ENCODE results near the gene POFUT1. TPM values are rescaled to one million over a fixed set of nuclear protein-coding genes. Genes with fewer than 3 reads are reported as not detected.

The POFUT1 gene
- polyA plus RNA-seq, 1 donor (not counting 4 experiments of a cell fraction or from before 2014, with no cell fraction given) = 25.1 TPM

- Histone ChIP-seq H3K9me1 (ENCODE audit: control insufficient read depth, extremely low read depth, insufficient read depth, low read length) (no peaks in the 10 kb centered on the region), H3K4me1 (ENCODE audit: control insufficient read depth, extremely low read depth, insufficient read depth, low read length) (peaks cover 55% of the 10 kb centered on the region), H4K20me1 (ENCODE audit: control insufficient read depth, extremely low read depth, insufficient read depth, low read length) (peaks cover 2% of the 10 kb centered on the region), H3K9me3 (ENCODE audit: control insufficient read depth, low read depth, low read length) (no peaks in the 10 kb centered on the region), H3K27ac (ENCODE audit: control insufficient read depth, insufficient read depth, low read length) (peak overlapping the region; percentile 95), H3K4me3 (ENCODE audit: control insufficient read depth in 2 of 3, extremely low read depth in 1 of 3, insufficient read depth in 2 of 3, low read depth in 1 of 3, low read length in 3 of 3) (peak overlapping the region in 2 of 3 experiments; percentile 6 to 26), H3K4me2 (ENCODE audit: control insufficient read depth, extremely low read depth, insufficient read depth, low read depth, low read length) (peak overlapping the region; percentile 95), H3K79me2 (ENCODE audit: control insufficient read depth, insufficient read depth, low read length) (peaks cover 82% of the 10 kb centered on the region), H3K27me3 (ENCODE audit: control insufficient read depth, extremely low read depth, insufficient read depth, low read length) (no peaks in the 10 kb centered on the region), H3K9ac (ENCODE audit: control insufficient read depth, extremely low read depth, insufficient read depth, low read length) (peak overlapping the region; percentile 96), H3K36me3 (ENCODE audit: control insufficient read depth in 2 of 2, extremely low read depth in 1 of 2, insufficient read depth in 2 of 2, low read length in 2 of 2) (peaks cover 17 to 26% of the 10 kb centered on the region in 2 experiments), H2AFZ (ENCODE audit: control insufficient read depth, low read length) (no peak overlapping the region)
- dilution Hi-C loops (cut with MboI; ENCODE audit: extremely low pct_ligation_motif_present, low sequenced_read_pairs) = no loop called here
- no peak for DNase-seq (ENCODE audit: low read depth, low spot score)
- TF ChIP-seq CTCF (optimal IDR thresholded peaks at IDR 0.05 in 1 of 3, IDR thresholded peaks at IDR 0.05 in 1 of 3, conservative IDR thresholded peaks at IDR 0.05 in 1 of 3; ENCODE audit: extremely low read depth in 1 of 3, insufficient read depth in 2 of 3, low read length in 3 of 3) = no peak
- TF ChIP-seq EZH2 (IDR thresholded peaks at IDR 0.05; ENCODE audit: low read length) = no peak
- peak; percentile 51 for FAIRE-seq
Observed at GRCh38 chr20:32203356-32204204, 4.1 kb upstream of the POFUT1 start.

GRCh38 chr20:32204205-32205109, 3.2 kb upstream of the POFUT1 start:
- peak overlapping the region; percentile 95 for H3K4me2 ChIP-seq (ENCODE audit: control insufficient read depth, extremely low read depth, insufficient read depth, low read depth, low read length)
- H4K20me1 ChIP-seq (ENCODE audit: control insufficient read depth, extremely low read depth, insufficient read depth, low read length) = peaks cover 2% of the 10 kb centered on the region
- TF ChIP-seq EZH2 (IDR thresholded peaks at IDR 0.05; ENCODE audit: low read length) = no peak
- TF ChIP-seq CTCF (optimal IDR thresholded peaks at IDR 0.05 in 1 of 3, IDR thresholded peaks at IDR 0.05 in 1 of 3, conservative IDR thresholded peaks at IDR 0.05 in 1 of 3; ENCODE audit: extremely low read depth in 1 of 3, insufficient read depth in 2 of 3, low read length in 3 of 3) = no peak

More at GRCh38 chr20:32204205-32205109, 3.2 kb upstream of the POFUT1 start:
- Histone ChIP-seq H3K9me3 (ENCODE audit: control insufficient read depth, low read depth, low read length) (no peaks in the 10 kb centered on the region), H2AFZ (ENCODE audit: control insufficient read depth, low read length) (no peak overlapping the region), H3K27me3 (ENCODE audit: control insufficient read depth, extremely low read depth, insufficient read depth, low read length) (no peaks in the 10 kb centered on the region), H3K79me2 (ENCODE audit: control insufficient read depth, insufficient read depth, low read length) (peaks cover 83% of the 10 kb centered on the region), H3K9ac (ENCODE audit: control insufficient read depth, extremely low read depth, insufficient read depth, low read length) (peak overlapping the region; percentile 96), H3K27ac (ENCODE audit: control insufficient read depth, insufficient read depth, low read length) (peak overlapping the region; percentile 95), H3K4me1 (ENCODE audit: control insufficient read depth, extremely low read depth, insufficient read depth, low read length) (peaks cover 60% of the 10 kb centered on the region), H3K36me3 (ENCODE audit: control insufficient read depth in 2 of 2, extremely low read depth in 1 of 2, insufficient read depth in 2 of 2, low read length in 2 of 2) (peaks cover 10 to 22% of the 10 kb centered on the region in 2 experiments), H3K4me3 (ENCODE audit: control insufficient read depth in 2 of 3, extremely low read depth in 1 of 3, insufficient read depth in 2 of 3, low read depth in 1 of 3, low read length in 3 of 3) (peak overlapping the region in 2 of 3 experiments; percentile 10 to 26), H3K9me1 (ENCODE audit: control insufficient read depth, extremely low read depth, insufficient read depth, low read length) (no peaks in the 10 kb centered on the region)
- dilution Hi-C loops (cut with MboI; ENCODE audit: extremely low pct_ligation_motif_present, low sequenced_read_pairs) = no loop called here
- DNase-seq (ENCODE audit: low read depth, low spot score) = no peak
- FAIRE-seq = peak; percentile 55
